LNCAP (cell line): ENCODE measurements around the gene LYPD6B.

Experiments used
- CTCF ChIP-seq: fragments of 450-650 bp; IDR thresholded peaks from 2 replicates; pipeline ENCODE4 v1.5.1; 2017; ENCODE audit warnings: mild to moderate bottlenecking

Gene LYPD6B

GRCh38 chr2:149223472-149224095 is 185.1 kb downstream of the LYPD6B start:
- no peak for TF ChIP-seq CTCF

- TF ChIP-seq CTCF: no peak
Measured at GRCh38 chr2:149224543-149224942, 186.0 kb downstream of the LYPD6B start.

- no peak for TF ChIP-seq CTCF
Measured at GRCh38 chr2:149225446-149225845, 186.9 kb downstream of the LYPD6B start.

GRCh38 chr2:149226790-149227189 is 188.3 kb downstream of the LYPD6B start:
- TF ChIP-seq CTCF: no peak

- TF ChIP-seq CTCF: no peak
Measured at GRCh38 chr2:149235816-149236375, 197.4 kb downstream of the LYPD6B start.

- no peak for TF ChIP-seq CTCF
Measured at GRCh38 chr2:149236410-149236809, 197.9 kb downstream of the LYPD6B start.

GRCh38 chr2:149246186-149246585 is 207.7 kb downstream of the LYPD6B start:
- TF ChIP-seq CTCF: no peak

GRCh38 chr2:149258531-149258930 is 220.0 kb downstream of the LYPD6B start:
- peak; percentile 38 for TF ChIP-seq CTCF
